ENCODE results near the gene RALGAPB.

- TF ChIP-seq CTCF (conservative IDR thresholded peaks at IDR 0.05; ENCODE audit: low read depth, low read length) (no peak), EZH2 (IDR thresholded peaks at IDR 0.05; ENCODE audit: low read length, unreplicated experiment) (no peak)
These were observed 115.7 kb downstream of the RALGAPB start for GRCh38 chr20:38588303-38588702.
